22Rv1 (cell line): ENCODE data around the gene AADACL2.

Experiments used
- ZFX ChIP-seq: fragments of 450-650 bp; IDR thresholded peaks from 2 replicates; pipeline ENCODE4 v1.6.1; 2017; ENCODE audit warnings: antibody characterized with exemption, borderline replicate concordance
- TF ChIP-seq, protein P1 (sequence below): fragments of 450-650 bp; IDR thresholded peaks from 2 replicates; pipeline ENCODE4 v1.5.1; 2017; ENCODE audit warnings: mild to moderate bottlenecking

DNA sequence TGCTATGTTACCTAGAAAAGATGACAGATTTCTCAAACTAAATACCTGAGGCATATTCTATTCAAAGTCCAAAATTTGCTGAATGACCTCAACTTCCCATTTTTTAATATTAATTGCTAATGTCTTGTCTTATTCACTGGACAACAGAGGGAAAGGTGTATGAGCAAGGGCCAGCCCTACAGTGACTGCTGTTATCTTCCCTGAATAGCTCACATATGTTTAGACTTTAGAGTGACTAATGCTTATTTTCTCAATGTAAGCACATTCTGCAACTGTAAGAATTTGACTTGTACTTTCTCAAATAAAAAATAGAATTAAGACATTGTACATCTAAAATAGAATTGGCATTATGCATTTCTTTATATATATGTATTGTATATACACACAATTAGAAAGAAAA is 26.5 kb upstream of the AADACL2 start:
- TF ChIP-seq, protein P1, sequence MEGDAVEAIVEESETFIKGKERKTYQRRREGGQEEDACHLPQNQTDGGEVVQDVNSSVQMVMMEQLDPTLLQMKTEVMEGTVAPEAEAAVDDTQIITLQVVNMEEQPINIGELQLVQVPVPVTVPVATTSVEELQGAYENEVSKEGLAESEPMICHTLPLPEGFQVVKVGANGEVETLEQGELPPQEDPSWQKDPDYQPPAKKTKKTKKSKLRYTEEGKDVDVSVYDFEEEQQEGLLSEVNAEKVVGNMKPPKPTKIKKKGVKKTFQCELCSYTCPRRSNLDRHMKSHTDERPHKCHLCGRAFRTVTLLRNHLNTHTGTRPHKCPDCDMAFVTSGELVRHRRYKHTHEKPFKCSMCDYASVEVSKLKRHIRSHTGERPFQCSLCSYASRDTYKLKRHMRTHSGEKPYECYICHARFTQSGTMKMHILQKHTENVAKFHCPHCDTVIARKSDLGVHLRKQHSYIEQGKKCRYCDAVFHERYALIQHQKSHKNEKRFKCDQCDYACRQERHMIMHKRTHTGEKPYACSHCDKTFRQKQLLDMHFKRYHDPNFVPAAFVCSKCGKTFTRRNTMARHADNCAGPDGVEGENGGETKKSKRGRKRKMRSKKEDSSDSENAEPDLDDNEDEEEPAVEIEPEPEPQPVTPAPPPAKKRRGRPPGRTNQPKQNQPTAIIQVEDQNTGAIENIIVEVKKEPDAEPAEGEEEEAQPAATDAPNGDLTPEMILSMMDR, result no peak
- no peak for TF ChIP-seq ZFX
